Sigmoid colon (tissue), 7 donors: ENCODE data around the gene ADCY5. TPM values are rescaled to one million over a fixed set of nuclear protein-coding genes. Genes with fewer than 3 reads are reported as not detected.

ENCODE experiments used
- DNase-seq: peaks from one replicate; pipeline ENCODE4 v3.0.0-alpha.2; 2019
- H3K27ac ChIP-seq, 4 donors: fragments of 200-600 bp; sonication (generic); one replicate each; pipeline ENCODE4 v1.5.1; 2016 to 2019; ENCODE audit warnings: mild to moderate bottlenecking in 1 of 4
- H3K27me3 ChIP-seq, 3 donors: fragments of 200-600 bp; sonication (generic); one replicate each; pipeline ENCODE4 v1.5.1; 2019; ENCODE audit warnings: mild to moderate bottlenecking in 1 of 3
- H3K36me3 ChIP-seq, 4 donors: fragments of 200-600 bp; sonication (generic); one replicate each; pipeline ENCODE4 v1.5.1; 2016 to 2019
- H3K4me1 ChIP-seq, 4 donors: fragments of 200-600 bp; sonication (generic); one replicate each; pipeline ENCODE4 v1.5.1; 2017 to 2019
- H3K4me3 ChIP-seq, 4 donors: fragments of 200-600 bp; sonication (generic); one replicate each; pipeline ENCODE4 v1.5.1; 2017 to 2019; ENCODE audit warnings: mild to moderate bottlenecking in 2 of 4, moderate library complexity in 1 of 4
- H3K9me3 ChIP-seq, 4 donors: fragments of 200-600 bp in 3 of 4; sonication (generic) in 3 of 4; one replicate each; pipeline versions ENCODE4 v1.5.1 to v1.6.1; 2013 to 2019
- CTCF ChIP-seq, 4 experiments: fragments of 450-650 bp in 3 of 4; fragments of 200-600 bp in 1 of 4; IDR thresholded peaks; one replicate each; pipeline ENCODE4 v1.5.1; 2016 to 2019; ENCODE audit warnings: antibody characterized with exemption in 4 of 4, mild to moderate bottlenecking in 3 of 4, moderate library complexity in 2 of 4
- EP300 ChIP-seq, 4 donors: sonication (generic); formaldehyde crosslinking; IDR thresholded peaks; one replicate each; pipeline ENCODE4 v1.6.1; 2017; ENCODE audit warnings: antibody characterized with exemption in 4 of 4
- POLR2A ChIP-seq, 2 donors: fragments of 450-650 bp; IDR thresholded peaks; one replicate each; pipeline ENCODE4 v1.6.1; 2016; ENCODE audit warnings: antibody characterized with exemption in 2 of 2, mild to moderate bottlenecking in 2 of 2, moderate library complexity in 2 of 2
- POLR2AphosphoS5 ChIP-seq, 4 donors: sonication (generic); formaldehyde crosslinking; IDR thresholded peaks; one replicate each; pipeline ENCODE4 v1.6.1; 2017; ENCODE audit warnings: antibody characterized with exemption in 4 of 4
- WGBS, 2 donors: extraction: QIAGEN DNeasy Blood & Tissue Kit; methylation state at CpG; one replicate each; pipeline ENCODE4 v1.1.7; 2013; 5-methylcytosine and 5-hydroxymethylcytosine counted together
- intact Hi-C: fragments of 100-400 bp; cut with DNase I; formaldehyde crosslinking; loops from one replicate; pipeline ENCODE4 v1.15.1; 2023
- polyA plus RNA-seq, 3 donors: library from polyadenylated mRNA; stranded (reverse); fragments of 200-250 nt; gene quantifications; one replicate each; pipeline ENCODE4 v1.2.3, GENCODE V29; 2013
- total RNA-seq, 4 donors: library from RNA; depleted of rRNA; stranded (reverse); fragments of >200 nt; gene quantifications; one replicate each; pipeline ENCODE4 v1.1.0, GENCODE V29; 2016
- donor health status: healthy with polysubstance abuse.
- donor health status: Bipolar disorder and iron deficiency.
- donor health status: healthy.

ADCY5 gene
- total and polyA plus RNA-seq, 7 donors, result 1.4 to 84.4 (median 39.5) TPM

GRCh38 chr3:123320221-123320620, 128.7 kb downstream of the ADCY5 start:
- H3K36me3 ChIP-seq, result peaks cover 8 to 95% (median 49%) of the 10 kb centered on the region in 4 donors
- TF ChIP-seq CTCF (IDR thresholded peaks at IDR 0.05) (no peak), POLR2A (IDR thresholded peaks at IDR 0.05) (no peak), POLR2AphosphoS5 (IDR thresholded peaks at IDR 0.05) (no peak), EP300 (IDR thresholded peaks at IDR 0.05) (no peak)
- H3K27me3 ChIP-seq, result no peaks in the 10 kb centered on the region
- no peaks in the 10 kb centered on the region for H3K9me3 ChIP-seq
- intact Hi-C loops, result no loop called here
- 86 to 88% methylated on average over 5 of the region's 5 CpGs for WGBS, 2 donors
- peaks cover 0 to 19% (median 13%) of the 10 kb centered on the region in 4 donors for H3K4me1 ChIP-seq
- H3K27ac ChIP-seq, result peak overlapping the region in 2 of 4 donors; percentile 15 to 47
- no peak for DNase-seq
- no peak overlapping the region for H3K4me3 ChIP-seq

GRCh38 chr3:123319760-123320159, 129.1 kb downstream of the ADCY5 start:
- H3K36me3 ChIP-seq, result peaks cover 8 to 95% (median 44%) of the 10 kb centered on the region in 4 donors
- H3K27ac ChIP-seq, result peak overlapping the region in 2 of 4 donors; percentile 15 to 47
- no peak for DNase-seq
- peaks cover 0 to 14% (median 9%) of the 10 kb centered on the region in 4 donors for H3K4me1 ChIP-seq
- no peak overlapping the region for H3K4me3 ChIP-seq
- no peaks in the 10 kb centered on the region for H3K27me3 ChIP-seq
- H3K9me3 ChIP-seq, result no peaks in the 10 kb centered on the region
- no peak for TF ChIP-seq CTCF (IDR thresholded peaks at IDR 0.05)
- no peak for TF ChIP-seq POLR2A (IDR thresholded peaks at IDR 0.05)
- TF ChIP-seq POLR2AphosphoS5 (IDR thresholded peaks at IDR 0.05), result no peak
- no peak for TF ChIP-seq EP300 (IDR thresholded peaks at IDR 0.05)
- intact Hi-C loops, result no loop called here
- 72 to 87% methylated on average over 10 of the region's 10 CpGs for WGBS, 2 donors

GRCh38 chr3:123318374-123318773, 130.5 kb downstream of the ADCY5 start:
- WGBS, 2 donors, result 85 to 90% methylated on average over 3 of the region's 3 CpGs
- no peak overlapping the region for H3K4me3 ChIP-seq
- H3K27ac ChIP-seq, result no peak overlapping the region
- H3K36me3 ChIP-seq, result peaks cover 8 to 98% (median 41%) of the 10 kb centered on the region in 4 donors
- no peaks in the 10 kb centered on the region for H3K27me3 ChIP-seq
- DNase-seq, result no peak
- TF ChIP-seq POLR2A (IDR thresholded peaks at IDR 0.05) (no peak), CTCF (IDR thresholded peaks at IDR 0.05) (no peak), EP300 (IDR thresholded peaks at IDR 0.05) (no peak), POLR2AphosphoS5 (IDR thresholded peaks at IDR 0.05) (no peak)
- H3K9me3 ChIP-seq, result no peaks in the 10 kb centered on the region
- intact Hi-C loops, result no loop called here
- H3K4me1 ChIP-seq, result peaks cover 0 to 17% (median 7%) of the 10 kb centered on the region in 4 donors

- Histone ChIP-seq H3K27me3 (no peaks in the 10 kb centered on the region), H3K4me1 (peaks cover 0 to 23% (median 10%) of the 10 kb centered on the region in 4 donors), H3K4me3 (no peak overlapping the region), H3K27ac (no peak overlapping the region), H3K9me3 (no peaks in the 10 kb centered on the region), H3K36me3 (peaks cover 8 to 96% (median 42%) of the 10 kb centered on the region in 4 donors)
- no peak for DNase-seq
- no peak for TF ChIP-seq CTCF (IDR thresholded peaks at IDR 0.05)
- WGBS, 2 donors, result 89 to 94% methylated on average over 14 of the region's 14 CpGs
- intact Hi-C loops, result no loop called here
Measured at GRCh38 chr3:123317716-123318115, 131.2 kb downstream of the ADCY5 start.

GRCh38 chr3:123315271-123315595, 133.7 kb downstream of the ADCY5 start:
- H3K9me3 ChIP-seq, result no peaks in the 10 kb centered on the region
- WGBS, 2 donors, result 55 to 86% methylated on average over 4 of the region's 4 CpGs
- no peak overlapping the region for H3K4me3 ChIP-seq
- H3K27me3 ChIP-seq, result no peaks in the 10 kb centered on the region
- H3K4me1 ChIP-seq, result peaks cover 0 to 19% (median 17%) of the 10 kb centered on the region in 4 donors
- peaks cover 8 to 87% (median 27%) of the 10 kb centered on the region in 4 donors for H3K36me3 ChIP-seq
- TF ChIP-seq CTCF (IDR thresholded peaks at IDR 0.05), result no peak
- TF ChIP-seq POLR2AphosphoS5 (IDR thresholded peaks at IDR 0.05), result no peak
- TF ChIP-seq POLR2A (IDR thresholded peaks at IDR 0.05), result no peak
- TF ChIP-seq EP300 (IDR thresholded peaks at IDR 0.05), result no peak
- DNase-seq, result no peak
- H3K27ac ChIP-seq, result no peak overlapping the region
- intact Hi-C loops, result no loop called here
